Inflammatory macrophage treated with lipopolysaccharide for 4 hours (primary cell): ENCODE data around the gene AGBL1.

Experiments used
- DNase-seq: peaks from one replicate; pipeline ENCODE4 v3.0.0-alpha.2; 2020

AGBL1 gene

DNA sequence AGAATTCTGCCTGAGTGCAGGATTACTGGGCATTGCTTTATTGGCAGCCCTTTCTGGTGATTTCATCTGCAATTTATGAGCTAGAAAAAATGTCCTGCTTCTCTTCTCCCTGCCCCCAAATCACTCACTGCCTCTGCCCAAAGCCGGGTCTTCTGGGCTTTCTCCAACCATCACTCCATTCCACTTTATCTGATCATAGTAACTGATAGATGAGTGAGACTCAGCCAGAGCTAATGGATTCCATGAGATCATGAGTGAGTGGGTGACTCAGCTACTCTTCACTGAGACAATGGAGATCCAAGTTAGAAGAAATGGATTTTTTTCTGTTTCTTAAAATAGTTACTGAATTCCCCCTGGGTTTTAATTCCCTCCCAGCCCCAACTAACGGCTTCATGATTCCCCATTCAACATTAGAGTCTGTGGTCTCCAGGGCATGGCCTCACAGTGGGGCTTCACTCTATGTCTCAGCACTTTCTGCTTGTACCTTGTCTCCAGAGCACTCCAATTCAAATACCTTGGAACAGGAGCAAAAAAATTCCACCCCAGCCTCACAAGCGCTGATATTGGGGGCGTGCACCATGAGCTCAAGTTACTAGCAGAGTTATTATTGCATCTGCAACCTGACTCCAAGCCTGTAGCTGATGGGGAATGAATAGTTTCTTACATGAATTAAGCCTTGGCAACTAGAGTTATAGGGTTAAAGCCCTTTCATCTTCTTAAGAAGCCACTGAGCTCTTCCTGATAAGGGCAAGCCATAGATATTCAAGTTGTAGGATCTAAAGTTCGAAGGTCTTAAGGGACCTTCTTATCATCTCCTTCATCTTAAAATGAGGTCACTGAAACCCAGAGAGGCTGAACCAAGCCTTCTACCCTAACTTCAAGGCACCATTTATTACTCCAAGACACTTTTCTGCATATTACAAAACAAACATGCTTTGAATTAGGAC is 85.9 kb downstream of the AGBL1 start:
- no peak for DNase-seq

DNA sequence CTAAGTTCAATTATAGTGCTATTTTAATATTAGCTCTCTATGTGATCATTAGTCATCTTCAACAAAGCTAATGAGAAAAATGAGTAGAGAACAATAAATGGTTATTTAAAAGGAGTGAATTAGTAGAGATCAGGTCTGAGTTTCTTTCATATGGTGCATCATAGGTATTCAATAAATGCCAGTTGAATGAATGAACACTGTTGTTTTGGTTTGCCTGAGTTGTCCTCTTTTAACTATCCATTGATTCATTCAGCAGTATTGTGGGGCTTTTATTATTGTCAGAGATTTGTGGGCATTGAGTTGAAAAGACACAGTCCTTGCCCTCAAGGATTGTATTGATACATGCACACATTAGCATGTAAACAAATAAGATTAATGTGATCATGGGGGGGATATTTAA is 88.2 kb downstream of the AGBL1 start:
- no peak for DNase-seq

DNA sequence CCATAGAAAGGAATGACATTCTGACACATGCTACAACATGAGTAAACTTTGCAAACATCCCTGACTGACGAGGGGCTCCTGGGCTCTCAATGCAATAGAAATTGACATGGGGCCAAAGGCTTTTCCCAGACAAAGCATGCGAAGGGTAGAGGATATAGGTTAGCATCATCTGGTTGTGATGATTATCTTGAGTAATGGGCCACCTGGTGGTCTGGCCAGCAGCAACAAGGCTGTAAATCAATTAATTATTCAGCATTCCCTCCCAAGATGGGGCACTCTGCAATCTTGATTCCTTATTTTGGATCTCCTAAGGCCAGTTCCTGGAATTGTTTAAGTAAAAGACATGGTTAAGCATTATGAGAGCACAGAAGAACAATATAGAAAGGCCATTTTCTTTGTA is 99.2 kb downstream of the AGBL1 start:
- DNase-seq: no peak

DNA sequence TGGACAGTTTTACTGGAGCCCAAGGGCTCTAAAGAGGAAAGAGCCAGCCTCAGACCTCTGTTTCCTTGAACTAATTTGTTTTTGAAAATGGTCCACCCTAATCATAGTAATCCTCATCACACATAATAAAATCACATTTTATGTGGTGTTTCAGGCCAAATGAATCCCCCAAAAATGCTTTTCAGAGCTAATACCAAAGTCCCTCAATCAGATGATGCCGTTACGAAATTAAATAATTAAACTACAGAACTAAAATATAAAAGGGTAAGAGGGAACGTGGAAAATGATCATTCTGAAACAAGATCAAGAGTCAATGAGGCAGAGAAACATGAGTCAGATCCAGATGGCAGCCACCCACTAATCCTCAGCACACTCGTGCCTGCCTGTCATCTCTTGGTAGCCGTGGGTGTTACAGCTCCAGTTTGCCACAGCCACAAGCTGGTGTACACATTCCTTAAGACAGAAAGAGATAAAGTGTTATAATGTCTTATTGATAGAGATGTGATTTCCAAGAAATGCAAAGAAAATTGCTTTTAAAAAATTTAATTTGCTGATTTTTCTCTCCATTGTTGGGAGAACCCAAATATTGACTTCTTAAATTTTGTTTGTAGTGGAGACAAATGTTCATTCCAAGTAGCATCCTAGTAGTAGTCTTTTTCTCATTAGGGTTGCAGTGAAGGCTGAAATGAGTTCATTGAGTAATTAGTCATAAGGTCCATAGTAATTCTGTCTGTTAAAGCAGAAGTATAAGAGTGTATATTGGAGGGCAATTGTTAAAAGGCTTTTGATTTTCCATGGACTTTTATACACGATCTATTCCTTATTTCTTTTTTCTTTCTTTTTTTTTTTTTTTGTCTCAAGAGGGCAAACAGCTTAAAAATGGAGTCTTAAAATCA is 104.2 kb downstream of the AGBL1 start:
- DNase-seq: peak; percentile 8

DNA sequence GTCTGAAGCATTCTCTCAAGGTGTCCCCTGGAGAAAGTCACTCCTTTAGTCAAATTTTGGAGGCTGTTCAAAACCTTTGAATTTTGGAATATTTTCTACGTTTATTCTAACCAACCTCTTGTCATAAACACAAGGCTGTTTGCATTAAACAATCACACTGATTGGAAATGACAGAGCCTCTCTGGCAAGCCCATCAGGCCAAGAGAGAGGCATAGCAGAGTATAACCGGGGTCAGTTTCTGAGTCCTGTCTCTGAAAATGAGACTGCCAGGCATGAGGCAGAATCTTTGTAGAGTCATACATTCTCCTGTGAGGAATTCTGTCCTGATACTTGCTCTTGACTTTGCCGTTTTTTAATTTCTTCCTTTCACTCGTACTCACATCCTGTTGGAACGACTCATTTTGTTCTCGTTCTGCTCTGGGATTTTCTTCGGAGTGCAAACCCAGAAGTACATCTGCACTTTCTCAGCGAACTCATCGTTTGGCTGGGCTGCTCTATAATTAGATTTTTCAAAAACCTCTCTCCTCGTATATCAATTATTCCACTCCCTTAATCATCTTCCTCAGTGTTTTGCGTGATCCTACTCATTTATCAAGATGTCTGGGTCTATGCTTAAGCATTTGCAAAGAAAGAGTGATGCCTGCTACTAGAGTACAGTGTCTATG is 114.2 kb downstream of the AGBL1 start:
- no peak for DNase-seq

DNA sequence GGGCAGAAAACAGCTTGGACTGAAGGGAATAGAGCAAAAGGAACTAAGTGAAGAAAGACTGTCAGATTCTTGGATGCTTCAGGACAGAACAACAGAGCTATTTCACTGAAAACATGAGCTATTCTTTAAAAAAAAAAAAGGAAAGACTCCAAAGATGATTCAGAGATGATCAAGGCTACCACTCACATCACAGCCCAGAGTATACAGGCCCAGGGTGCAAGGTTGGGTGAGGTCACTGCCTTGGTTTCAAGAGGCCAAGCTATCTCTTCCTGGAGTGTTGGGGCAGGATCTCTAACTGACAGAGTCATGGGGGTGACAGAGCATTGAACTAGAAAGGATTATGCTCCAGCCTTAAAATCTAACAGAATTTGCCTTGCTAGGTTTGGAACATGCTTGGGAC is 118.1 kb downstream of the AGBL1 start:
- no peak for DNase-seq

DNA sequence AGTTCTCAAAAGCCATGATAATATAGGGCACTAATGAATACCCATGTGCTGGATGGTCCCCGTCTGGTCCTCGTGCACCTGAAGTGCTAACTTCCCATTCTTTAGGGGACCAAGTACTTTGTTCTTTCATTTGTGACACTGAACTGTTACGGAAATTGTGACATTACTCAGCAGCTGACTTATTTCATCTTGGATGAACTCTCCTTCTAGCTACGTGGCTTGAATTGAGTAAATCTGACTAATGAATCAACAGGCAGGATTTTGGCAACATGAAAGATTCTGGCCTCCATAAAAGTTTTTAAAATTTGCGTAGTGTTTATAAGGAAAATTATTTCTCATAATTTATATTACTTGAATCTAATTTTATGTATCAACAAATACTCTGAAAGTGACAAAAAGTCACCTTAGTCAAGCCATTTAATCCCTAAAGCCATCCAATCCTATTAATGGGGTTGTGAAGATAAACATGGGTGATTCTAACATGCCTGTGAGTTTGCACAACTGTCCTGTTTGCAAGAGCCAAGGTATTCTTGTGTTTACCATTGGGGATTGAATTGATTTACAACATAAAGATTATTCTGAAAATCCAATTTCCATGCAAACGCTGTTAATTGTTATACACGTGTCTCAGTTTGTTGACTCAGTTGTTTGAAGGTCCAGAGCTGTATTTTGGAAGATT is 119.9 kb downstream of the AGBL1 start:
- DNase-seq: no peak

DNA sequence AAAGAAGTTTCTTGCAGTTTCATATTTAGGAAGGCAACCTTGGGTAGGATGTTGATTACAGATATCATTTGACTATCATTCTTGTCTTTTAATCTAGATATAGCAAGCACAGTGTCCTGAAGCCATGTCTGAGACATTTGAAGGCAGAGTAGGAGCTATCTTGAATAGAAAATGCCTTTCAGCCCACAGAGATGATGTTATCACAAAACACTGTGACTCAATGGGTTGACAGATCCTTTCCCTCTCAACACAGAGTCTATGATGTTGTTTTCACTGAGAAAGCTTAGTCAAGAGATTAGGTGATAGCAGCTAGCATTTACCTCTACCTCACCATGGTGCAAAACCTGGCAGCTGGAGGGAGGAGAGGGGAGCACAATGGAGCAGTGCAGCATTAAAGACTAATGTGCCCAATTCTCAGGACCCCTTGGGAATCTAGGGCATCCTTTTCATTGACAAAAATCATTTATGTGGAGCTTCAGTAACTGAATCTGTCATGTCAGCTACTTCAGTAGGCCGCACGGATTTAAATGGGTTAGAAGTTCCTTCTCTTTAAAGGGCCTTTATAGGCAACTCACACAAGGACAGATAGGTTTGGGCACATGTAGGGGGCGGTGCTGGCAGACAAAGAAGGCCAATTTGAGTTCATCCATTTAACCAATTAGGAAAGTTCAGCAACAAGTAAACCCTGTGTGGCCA is 121.8 kb downstream of the AGBL1 start:
- DNase-seq: no peak

DNA sequence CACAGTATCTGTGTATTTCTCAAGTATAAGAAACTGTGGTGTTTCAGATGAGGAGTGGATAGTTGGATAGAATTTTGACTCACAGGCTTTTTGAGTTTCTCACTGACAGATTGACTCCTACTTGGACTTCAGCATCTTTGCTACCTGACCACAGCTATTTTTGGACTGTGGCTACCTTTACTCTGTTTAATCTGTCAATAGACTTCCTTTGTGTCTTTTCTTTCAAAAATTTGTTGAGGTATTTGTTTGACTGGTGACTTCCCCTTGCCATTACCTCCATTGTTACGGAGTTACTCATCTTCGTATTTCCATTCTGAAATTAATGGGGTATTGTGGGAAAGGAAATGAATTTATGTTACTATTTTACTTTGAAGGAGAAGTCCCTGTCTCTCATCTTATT is 123.8 kb downstream of the AGBL1 start:
- DNase-seq: no peak

DNA sequence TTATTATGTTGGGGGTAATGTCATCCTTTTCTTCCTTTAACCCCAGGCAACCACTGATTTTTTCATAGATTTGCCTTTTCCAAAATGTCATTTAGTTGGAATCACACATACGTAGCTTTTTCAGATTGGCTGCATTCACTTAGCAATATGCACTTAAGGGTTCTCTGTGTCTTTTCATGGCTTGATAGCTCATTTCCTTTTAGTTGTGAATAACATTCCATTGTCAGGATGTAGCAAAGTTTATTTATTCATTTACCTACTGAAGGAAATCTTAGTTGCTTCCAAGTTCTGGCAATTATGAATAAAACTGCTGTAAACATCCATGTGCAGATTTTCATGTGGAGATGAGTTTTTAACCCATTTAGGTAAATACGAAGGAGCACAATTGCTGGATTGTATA is 125.4 kb downstream of the AGBL1 start:
- DNase-seq: no peak

DNA sequence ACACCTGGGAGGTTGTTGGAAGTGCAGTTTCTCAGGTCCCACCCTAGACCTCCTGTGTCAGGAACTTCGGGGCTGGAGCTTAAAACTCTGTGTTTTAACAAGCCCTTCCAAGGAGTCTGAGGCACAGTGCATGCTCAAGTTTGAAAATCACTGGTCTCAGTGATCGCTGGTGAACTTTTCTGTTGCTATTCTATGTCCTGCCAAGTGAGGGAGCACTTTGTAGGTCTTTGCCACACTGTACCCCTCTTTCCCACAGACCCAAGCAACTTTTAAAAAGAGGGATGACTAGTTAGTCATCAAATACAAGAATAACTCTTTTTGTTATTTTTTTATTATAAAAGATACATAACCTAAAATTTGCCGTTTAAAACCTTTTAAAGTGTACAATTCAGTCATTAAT is 133.7 kb downstream of the AGBL1 start:
- DNase-seq: no peak

DNA sequence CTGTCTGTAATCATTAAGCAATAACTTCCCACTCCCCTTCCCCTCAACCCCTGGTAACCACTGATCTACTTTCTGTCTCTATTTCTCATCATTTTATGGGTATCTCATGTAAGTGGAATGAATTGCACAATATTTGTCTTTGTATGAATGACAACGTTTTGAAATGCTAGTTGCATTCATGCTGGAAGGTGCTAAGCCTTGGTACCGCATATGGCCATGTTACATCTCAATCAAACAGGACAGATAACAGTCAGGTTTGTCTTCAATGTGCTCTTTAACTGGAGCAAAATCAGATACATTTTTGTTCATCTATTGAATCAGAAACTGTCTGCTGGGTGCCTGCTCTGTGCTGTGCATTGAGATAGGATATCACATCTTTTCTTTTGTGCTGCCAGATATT is 134.2 kb downstream of the AGBL1 start:
- no peak for DNase-seq

DNA sequence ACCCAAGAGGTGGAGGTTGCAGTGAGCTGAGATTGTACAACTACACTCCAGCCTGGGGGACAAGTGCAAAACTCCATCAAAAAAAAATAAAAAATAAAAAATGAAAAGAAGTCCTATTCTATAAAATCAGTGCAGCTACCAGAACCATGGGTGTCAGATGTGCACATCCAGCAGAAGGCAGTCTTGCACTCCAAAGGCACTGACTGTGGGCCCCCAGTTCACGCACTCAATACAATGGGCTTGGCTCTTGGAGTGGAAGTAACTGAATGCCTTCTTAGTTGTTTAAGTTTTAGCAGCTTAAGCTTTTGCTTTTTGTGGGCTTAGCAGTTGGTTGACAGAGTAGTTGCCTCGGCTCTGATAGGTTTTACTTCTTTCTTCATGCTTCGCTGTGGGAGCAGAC is 141.4 kb downstream of the AGBL1 start:
- no peak for DNase-seq

DNA sequence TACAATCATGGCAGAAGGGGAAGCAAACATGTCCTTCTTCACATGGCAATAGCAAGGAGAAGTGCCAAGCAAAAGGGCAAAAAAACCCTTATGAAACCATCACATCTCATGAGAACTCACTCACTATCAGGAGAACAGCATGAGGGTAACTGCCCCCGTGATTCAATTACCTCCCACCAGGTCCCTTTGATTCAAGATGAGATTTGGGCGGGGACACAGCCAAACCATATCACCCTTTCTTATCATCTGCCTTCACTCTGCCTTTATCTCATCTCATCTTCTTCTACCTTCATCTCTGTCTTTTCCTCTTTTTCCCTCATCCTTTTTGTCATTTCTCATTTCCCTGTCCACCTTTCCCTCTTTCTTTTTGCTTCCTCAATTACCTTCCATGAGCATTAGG is 149.6 kb downstream of the AGBL1 start:
- DNase-seq: no peak

DNA sequence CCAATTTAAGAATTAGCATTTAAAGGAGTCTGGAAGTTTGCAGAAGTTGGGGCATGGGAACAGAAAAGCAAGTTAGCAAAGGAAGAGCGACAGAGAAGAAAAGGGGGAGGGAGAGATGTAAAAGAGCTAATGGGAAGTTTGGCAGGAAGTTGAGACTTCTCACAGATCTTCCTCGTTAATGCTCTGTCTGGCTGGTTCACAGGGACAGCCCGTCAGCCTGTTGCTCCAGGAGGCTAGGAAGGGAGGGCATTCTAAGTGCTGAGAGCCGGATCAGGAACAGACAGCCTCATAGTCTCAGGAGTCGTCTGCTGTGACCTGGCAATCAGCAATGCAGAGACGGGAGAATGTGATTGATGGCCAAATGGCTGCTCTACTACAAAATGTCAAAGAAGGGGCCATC is 150.3 kb downstream of the AGBL1 start:
- no peak for DNase-seq

DNA sequence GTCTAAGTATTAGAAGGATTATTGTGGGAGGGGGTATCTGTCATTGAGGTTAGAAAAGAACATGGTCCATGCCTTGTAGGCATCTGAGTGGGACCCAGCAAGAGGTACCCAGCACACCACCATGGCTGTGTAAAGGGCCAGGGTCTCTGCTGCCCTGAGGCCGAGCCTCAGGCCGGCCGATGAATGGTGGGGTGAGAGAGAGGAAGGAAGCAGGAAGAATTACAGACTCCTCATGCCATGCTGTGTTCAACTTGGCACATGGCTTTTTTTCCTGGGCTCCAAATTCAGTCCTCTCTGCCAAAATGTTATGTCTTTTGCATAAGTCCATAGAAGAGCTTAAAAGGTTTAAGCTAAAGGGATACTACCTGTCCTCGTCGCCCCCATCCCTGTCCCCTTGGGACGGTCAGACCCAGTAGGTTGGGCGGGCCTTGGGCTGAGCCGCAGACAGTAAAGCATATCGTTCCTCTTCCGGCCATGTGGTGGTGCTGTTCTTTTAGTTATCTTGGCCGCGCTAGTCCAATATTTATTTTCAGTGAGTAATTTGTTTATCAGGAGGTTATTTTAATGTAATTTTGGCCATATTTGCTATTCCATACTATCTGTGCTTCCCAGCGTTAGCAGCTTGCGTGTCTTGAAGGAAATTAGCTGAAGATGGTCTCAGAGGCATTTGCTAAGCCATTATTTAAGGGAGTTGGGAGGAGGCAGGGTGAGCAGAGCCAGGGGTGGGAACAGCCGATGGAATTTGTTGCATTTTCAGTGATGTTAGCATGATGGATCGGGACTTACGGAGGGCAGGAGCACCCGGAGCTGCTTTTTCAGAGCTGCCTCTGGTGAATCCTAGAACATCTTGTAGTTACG is 152.4 kb downstream of the AGBL1 start:
- DNase-seq: no peak

DNA sequence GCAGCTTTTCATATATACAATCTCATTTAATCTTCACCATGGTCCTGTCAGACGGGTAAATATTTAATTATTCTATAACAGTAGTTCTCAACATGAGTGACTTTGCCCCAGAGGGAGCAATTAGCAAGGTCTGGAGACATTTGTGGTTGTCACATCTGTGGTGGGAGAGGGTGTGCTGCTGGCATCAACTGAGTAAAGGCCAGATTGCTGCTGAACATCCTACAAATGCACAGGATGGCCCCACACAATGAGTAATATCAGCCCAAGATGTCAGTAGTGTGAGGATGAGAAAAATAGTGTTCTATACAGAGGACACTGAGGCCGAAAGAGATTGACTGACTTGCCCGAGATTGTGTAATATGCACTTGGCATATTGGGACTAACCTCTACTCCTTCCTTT is 156.0 kb downstream of the AGBL1 start:
- DNase-seq: no peak

DNA sequence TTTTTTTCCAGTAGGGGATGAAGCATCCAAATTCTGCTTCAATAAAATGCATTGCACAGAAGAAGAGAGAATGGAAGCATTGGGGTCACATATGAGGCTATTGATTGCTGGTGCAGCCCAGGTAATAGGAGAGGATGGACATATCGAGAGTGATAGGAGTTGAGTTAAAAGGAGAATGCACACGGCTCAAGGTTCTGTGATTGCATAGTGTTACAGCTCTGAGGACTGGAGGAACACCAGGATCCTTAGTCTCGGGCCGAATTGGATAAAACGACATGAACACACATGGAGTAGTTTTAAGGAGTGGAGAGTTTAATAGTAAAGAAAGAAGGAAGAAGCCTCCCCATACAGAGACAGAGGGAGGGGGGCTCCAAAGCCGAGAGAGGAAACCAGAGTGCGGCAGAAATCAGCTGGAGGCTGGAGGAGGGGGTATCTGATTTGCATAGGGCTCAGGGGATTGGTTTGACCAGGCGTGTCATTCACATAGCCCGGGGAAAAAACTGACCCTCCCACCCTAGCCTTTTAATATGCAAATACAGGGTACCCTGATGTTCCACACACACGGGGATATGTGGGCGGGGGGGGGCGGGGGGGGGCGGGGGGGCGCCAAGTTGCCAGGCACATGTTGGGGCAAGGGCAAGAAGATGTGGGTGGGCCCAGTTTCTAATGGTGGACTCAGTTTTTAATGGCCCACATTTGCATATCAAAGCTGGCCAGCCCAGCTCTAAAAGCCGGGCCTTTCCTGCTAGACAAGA is 156.9 kb downstream of the AGBL1 start:
- DNase-seq: no peak

DNA sequence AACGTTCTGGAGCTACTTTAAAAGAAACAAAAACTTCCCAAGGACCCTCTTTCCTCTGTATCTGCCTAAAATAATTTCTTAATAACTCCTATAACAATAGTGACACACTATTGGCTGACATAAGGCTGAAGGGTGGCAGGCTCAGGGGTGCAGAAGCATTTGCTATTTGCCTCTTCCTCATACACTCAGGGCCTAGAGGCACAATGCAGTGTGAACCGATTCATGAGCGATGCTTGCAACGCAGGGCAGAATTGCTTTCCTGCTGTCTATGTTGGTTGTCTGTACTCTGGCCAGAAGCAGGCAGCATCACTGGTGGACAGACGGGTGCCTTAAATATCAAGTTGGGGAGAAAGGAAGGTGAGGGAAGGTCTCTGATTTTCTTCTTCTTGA is 157.4 kb downstream of the AGBL1 start:
- no peak for DNase-seq

DNA sequence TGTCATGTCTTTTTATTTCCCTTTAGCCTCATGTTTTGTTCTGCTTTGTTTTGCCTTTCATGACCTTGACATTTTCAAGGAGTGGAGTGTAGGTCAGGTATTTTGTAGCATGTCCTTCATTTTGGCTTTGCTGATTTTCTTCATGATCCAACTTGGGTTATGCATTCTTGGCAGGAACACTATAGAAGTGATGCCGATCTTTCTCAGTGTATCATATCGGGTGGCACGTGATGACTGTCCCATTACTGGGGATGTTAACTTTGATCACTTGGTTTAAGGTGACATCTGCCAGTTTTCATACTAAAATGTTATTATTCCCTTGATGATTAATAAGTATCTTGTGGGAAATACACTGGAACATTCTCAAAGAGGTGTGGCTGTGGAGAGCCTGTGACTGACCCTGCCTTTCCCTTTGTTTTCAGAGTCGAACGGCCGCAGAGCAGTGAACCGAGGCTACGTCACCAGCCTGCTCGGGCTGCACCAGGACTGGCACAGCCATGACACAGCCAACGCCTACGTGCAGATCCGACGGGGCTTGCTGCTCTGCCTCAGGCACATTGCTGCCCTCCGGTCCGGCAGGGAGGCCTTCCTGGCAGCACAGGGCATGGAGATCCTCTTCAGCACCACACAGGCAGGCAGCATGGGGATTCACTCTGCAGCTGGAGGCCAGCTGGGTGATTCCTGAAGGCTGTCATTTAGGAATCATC is 167.7 kb downstream of the AGBL1 start:
- no peak for DNase-seq
